Body of pancreas (tissue), 4 donors: ENCODE results near the gene CDK5RAP3. TPM values are rescaled to one million over a fixed set of nuclear protein-coding genes. Genes with fewer than 3 reads are reported as not detected.
"Not testable (repeated sequence)": the region's sequence is repeated elsewhere in the genome, so short reads cannot be mapped to it uniquely, and the experiment has no call there.

ENCODE experiments used
- ATAC-seq: fragments of 150-250 bp; one replicate; pipeline ENCODE4 v1.9.1; 2016
- DNase-seq, 4 donors: peaks; one replicate each; pipeline ENCODE4 v3.0.0-alpha.2; 2019
- H3K27ac ChIP-seq, 4 donors: fragments of 200-600 bp; sonication (generic); 1 replicate in 3 of 4; 2 replicates in 1 of 4; pipeline versions ENCODE4 v1.5.1 to v1.6.1; 2016 to 2019; ENCODE audit warnings: mild to moderate bottlenecking in 1 of 4, mixed read lengths in 1 of 4, moderate library complexity in 1 of 4
- H3K27me3 ChIP-seq, 2 donors: fragments of 200-600 bp; sonication (generic); one replicate each; pipeline ENCODE4 v1.6.0; 2016; ENCODE audit warnings: mild to moderate bottlenecking in 1 of 2
- H3K36me3 ChIP-seq, 2 donors: fragments of 200-600 bp; sonication (generic); replicated peaks in 1 of 2; 2 replicates each; pipeline ENCODE4 v1.5.1; 2016; ENCODE audit warnings: low read depth in 2 of 2; ENCODE audit not compliant: insufficient read depth in 1 of 2
- H3K4me1 ChIP-seq: fragments of 200-600 bp; sonication (generic); one replicate; pipeline ENCODE4 v1.6.0; 2016
- H3K4me3 ChIP-seq, 2 donors: fragments of 200-600 bp; sonication (generic); 1 replicate in 1 of 2; 2 replicates in 1 of 2; pipeline ENCODE4 v1.5.1; 2016 to 2019
- H3K9me3 ChIP-seq, 3 donors: fragments of 200-600 bp; sonication (generic); 1 replicate in 2 of 3; 2 replicates in 1 of 3; pipeline ENCODE4 v1.5.1; 2016
- CTCF ChIP-seq, 7 experiments: fragments of 450-650 bp in 4 of 7; fragments of 200-600 bp in 3 of 7; sonication (generic) in 3 of 7; IDR thresholded peaks; one replicate each; pipeline ENCODE4 v1.5.1; 2016 to 2019; ENCODE audit warnings: antibody characterized with exemption in 7 of 7
- POLR2A ChIP-seq, 3 donors: fragments of 450-650 bp; IDR thresholded peaks; one replicate each; pipeline ENCODE4 v1.6.1; 2016; ENCODE audit warnings: antibody characterized with exemption in 3 of 3, mild to moderate bottlenecking in 2 of 3
- WGBS, 2 donors: methylation state at CpG; one replicate each; pipeline ENCODE4 v1.1.5; 2017; 5-methylcytosine and 5-hydroxymethylcytosine counted together
- intact Hi-C: fragments of 100-400 bp; cut with DNase I; formaldehyde crosslinking; loops from one replicate; pipeline ENCODE4 v1.15.1; 2023
- total RNA-seq, 2 donors: library from RNA; depleted of rRNA; stranded (reverse); fragments of >200 nt; gene quantifications; one replicate each; pipeline ENCODE4 v1.1.0, GENCODE V29; 2016

Gene CDK5RAP3
- total RNA-seq, 2 donors from 2014 or later = 209 to 588 TPM

GRCh38 chr17:47983492-47984223 lies 12.7 kb downstream of the CDK5RAP3 start:
- H3K9me3 ChIP-seq = no peaks in the 10 kb centered on the region
- no peaks in the 10 kb centered on the region for H3K27me3 ChIP-seq
- ATAC-seq (no peak), DNase-seq (no peak)
- H3K36me3 ChIP-seq = peaks cover 5 to 26% of the 10 kb centered on the region in 2 donors
- no peak for TF ChIP-seq CTCF (IDR thresholded peaks at IDR 0.05)
- TF ChIP-seq POLR2A (IDR thresholded peaks at IDR 0.05) = no peak
- WGBS, 2 donors = 74 to 82% methylated on average over 10 to 11 of the region's 11 CpGs
- H3K4me1 ChIP-seq = peaks cover 5% of the 10 kb centered on the region
- H3K4me3 ChIP-seq = no peak overlapping the region
- no peak overlapping the region for H3K27ac ChIP-seq
- intact Hi-C loops = loop anchor here (5.0 to 10.0 kb wide), 2 partner anchors 34 to 89 kb away; partner anchors contain the start of gene SP2

- no peaks in the 10 kb centered on the region for H3K27me3 ChIP-seq
- TF ChIP-seq CTCF (IDR thresholded peaks at IDR 0.05) (no peak), POLR2A (IDR thresholded peaks at IDR 0.05) (no peak)
- intact Hi-C loops = loop anchor here (10.0 kb wide), 1 partner anchor 92 kb away; the partner anchor contains the start of gene SP2
- peaks cover 0 to 2% of the 10 kb centered on the region in 2 donors for H3K36me3 ChIP-seq
- H3K9me3 ChIP-seq = no peaks in the 10 kb centered on the region
- no peak overlapping the region for H3K4me3 ChIP-seq
- ATAC-seq (no peak), DNase-seq (no peak)
- 79 to 83% methylated on average over 5 of the region's 5 CpGs for WGBS, 2 donors
- H3K4me1 ChIP-seq = peaks cover 5% of the 10 kb centered on the region
- H3K27ac ChIP-seq = no peak overlapping the region
Measured at GRCh38 chr17:47986520-47986919, 15.6 kb downstream of the CDK5RAP3 start.

DNA sequence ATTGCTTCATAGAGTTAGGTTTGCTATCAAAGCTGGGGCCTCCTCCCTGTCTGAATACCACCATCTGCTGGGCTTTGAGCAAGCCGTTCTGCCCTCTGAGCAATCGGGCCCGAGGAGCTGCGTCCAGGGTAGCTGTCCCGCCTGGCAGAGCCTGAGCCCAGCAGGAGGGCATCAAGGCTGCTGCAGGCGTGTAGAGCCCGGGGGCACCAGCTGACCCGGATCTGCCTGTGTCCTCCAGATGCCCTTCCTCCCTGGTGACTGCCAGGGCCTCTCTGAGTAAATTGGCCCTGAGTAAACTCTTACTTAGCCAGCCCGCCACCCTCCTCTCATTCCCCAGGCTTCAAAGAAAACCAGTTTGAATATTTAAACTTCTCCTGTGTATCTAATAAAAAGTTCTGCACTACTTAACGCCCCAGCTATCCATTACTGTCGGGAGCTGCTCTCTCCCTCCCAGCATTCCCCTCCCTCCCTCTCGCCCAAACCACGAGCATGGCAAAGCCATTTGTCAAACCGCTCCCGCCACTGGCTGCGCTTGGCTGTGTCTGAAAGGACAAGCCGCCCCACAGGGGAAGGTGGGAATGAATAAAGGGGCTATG lies 16.4 kb downstream of the CDK5RAP3 start:
- no peak overlapping the region for H3K4me3 ChIP-seq
- peak; percentile 61 for ATAC-seq
- peak in 2 of 4 donors; percentile 53 to 58 for DNase-seq
- no peaks in the 10 kb centered on the region for H3K27me3 ChIP-seq
- intact Hi-C loops = loop anchor here (10.0 kb wide), 1 partner anchor 93 kb away; the partner anchor contains the start of gene SP2
- peaks cover 5% of the 10 kb centered on the region for H3K4me1 ChIP-seq
- peak overlapping the region; percentile 15 to 48 (median 36) for H3K27ac ChIP-seq
- no peaks in the 10 kb centered on the region for H3K9me3 ChIP-seq
- no peak for TF ChIP-seq POLR2A (IDR thresholded peaks at IDR 0.05)
- no peak for TF ChIP-seq CTCF (IDR thresholded peaks at IDR 0.05)
- WGBS, 2 donors = 27 to 43% methylated on average over 12 to 17 of the region's 17 CpGs
- H3K36me3 ChIP-seq = no peaks in the 10 kb centered on the region

DNA sequence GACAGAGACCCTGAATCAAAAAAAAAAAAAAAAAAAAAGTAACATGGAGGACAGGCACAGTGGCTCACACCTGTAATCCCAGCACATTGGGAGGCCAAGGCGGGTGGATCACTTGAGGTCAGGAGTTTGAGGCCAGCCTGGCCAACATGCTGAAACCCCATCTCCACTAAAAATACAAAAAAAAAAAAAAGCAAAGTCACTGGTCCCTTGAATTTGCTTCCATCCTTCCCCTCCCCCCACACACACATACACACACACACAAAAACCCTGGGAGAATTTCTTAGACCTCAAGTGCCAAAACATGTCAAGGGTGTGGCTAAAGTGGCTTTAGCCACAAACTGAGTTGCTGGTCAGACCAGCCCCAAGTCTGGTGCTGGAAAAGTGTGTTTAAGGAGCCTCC lies 17.5 kb downstream of the CDK5RAP3 start:
- not testable (repeated sequence) for H3K4me1 ChIP-seq, H3K36me3 ChIP-seq, H3K27ac ChIP-seq, ATAC-seq, H3K27me3 ChIP-seq, H3K9me3 ChIP-seq, H3K4me3 ChIP-seq, DNase-seq
- intact Hi-C loops = loop anchor here (10.0 kb wide), 1 partner anchor 94 kb away; the partner anchor contains the start of gene SP2
- WGBS, 2 donors = 94 to 100% methylated on average over 1 of the region's 1 CpG

DNA sequence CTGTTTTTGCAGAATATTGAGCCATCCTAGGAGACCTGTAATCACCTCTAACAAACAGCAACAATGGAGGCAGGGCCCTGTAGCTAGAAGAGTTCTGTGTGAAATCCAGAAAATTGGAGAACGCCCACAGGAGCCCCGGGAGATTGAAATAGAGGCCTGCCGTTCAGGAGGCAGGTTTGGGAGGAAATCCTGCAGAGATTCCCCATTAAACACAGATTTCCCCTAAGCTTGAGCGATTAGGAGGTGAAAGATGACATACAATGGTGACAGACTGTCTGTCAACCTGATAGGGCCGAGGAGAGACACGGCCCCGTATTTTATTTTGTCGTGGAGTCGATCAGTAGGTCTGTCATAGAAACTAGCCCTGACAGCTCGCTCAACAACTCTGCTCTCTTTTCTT lies 18.2 kb downstream of the CDK5RAP3 start:
- ATAC-seq (no peak), DNase-seq (no peak)

More for the DNA sequence above, 18.2 kb downstream of the CDK5RAP3 start:
- Histone ChIP-seq H3K27ac (no peak overlapping the region), H3K4me1 (peaks cover 11% of the 10 kb centered on the region), H3K4me3 (no peak overlapping the region), H3K9me3 (no peaks in the 10 kb centered on the region), H3K36me3 (no peaks in the 10 kb centered on the region), H3K27me3 (no peaks in the 10 kb centered on the region)
- TF ChIP-seq POLR2A (IDR thresholded peaks at IDR 0.05) = no peak
- TF ChIP-seq CTCF (IDR thresholded peaks at IDR 0.05) = no peak
- intact Hi-C loops = loop anchor here (10.0 kb wide), 1 partner anchor 94 kb away; the partner anchor contains the start of gene SP2
- 74 to 82% methylated on average over 10 of the region's 10 CpGs for WGBS, 2 donors
